Neural progenitor cell (in vitro differentiated cells): ENCODE data around the gene DAPK3.

Experiments
- EZH2 ChIP-seq: fragments of 200-600 bp; sonication (generic); IDR thresholded peaks from 2 replicates; pipeline ENCODE4 v1.6.1; 2017; ENCODE audit warnings: antibody characterized with exemption, mild to moderate bottlenecking, moderate library complexity
- TF ChIP-seq, protein P1 (sequence below): fragments of 200-600 bp; sonication (generic); IDR thresholded peaks from 2 replicates; pipeline ENCODE4 v1.5.1; 2017; ENCODE audit warnings: antibody characterized with exemption, mild to moderate bottlenecking

DNA sequence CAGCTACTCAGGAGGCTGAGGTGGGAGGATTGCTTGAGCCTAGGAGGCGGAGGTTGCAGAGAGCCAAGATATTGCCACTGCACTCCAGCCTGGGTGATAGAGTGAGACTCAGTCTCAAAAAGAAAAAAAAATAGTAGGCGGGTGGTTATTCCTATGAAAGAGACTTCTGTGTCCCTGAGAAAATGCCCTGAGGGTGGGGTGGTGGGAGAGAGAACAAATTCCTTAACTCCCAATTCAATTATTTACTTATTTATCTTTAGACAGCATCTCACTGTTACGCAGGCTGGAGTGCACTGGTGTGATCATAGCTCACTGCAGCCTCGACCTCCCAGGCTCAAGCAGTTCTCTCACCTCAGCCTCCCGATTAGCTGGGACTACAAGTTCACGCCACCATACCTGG is 24.7 kb upstream of the DAPK3 start:
- TF ChIP-seq, protein P1, sequence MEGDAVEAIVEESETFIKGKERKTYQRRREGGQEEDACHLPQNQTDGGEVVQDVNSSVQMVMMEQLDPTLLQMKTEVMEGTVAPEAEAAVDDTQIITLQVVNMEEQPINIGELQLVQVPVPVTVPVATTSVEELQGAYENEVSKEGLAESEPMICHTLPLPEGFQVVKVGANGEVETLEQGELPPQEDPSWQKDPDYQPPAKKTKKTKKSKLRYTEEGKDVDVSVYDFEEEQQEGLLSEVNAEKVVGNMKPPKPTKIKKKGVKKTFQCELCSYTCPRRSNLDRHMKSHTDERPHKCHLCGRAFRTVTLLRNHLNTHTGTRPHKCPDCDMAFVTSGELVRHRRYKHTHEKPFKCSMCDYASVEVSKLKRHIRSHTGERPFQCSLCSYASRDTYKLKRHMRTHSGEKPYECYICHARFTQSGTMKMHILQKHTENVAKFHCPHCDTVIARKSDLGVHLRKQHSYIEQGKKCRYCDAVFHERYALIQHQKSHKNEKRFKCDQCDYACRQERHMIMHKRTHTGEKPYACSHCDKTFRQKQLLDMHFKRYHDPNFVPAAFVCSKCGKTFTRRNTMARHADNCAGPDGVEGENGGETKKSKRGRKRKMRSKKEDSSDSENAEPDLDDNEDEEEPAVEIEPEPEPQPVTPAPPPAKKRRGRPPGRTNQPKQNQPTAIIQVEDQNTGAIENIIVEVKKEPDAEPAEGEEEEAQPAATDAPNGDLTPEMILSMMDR, result no peak
- TF ChIP-seq EZH2, result no peak
